ENCODE data around the gene GRAMD2B. TPM values are rescaled to one million over a fixed set of nuclear protein-coding genes. Genes with fewer than 3 reads are reported as not detected.

The GRAMD2B gene
- total and polyA plus RNA-seq, 7 donors: 26.1 to 53.8 (median 44.4) TPM

GRCh38 chr5:126446498-126447224 is 23.5 kb downstream of the GRAMD2B start:
- intact Hi-C loops (cut with DNase I): no loop called here
- peaks cover 0 to 35% (median 23%) of the 10 kb centered on the region in 4 donors for H3K4me1 ChIP-seq

GRCh38 chr5:126448720-126449119 is 25.5 kb downstream of the GRAMD2B start:
- Histone ChIP-seq H3K27ac (no peak overlapping the region), H3K36me3 (no peaks in the 10 kb centered on the region), H3K4me1 (peaks cover 0 to 40% (median 28%) of the 10 kb centered on the region in 4 donors), H3K27me3 (no peaks in the 10 kb centered on the region), H3K9me3 (no peaks in the 10 kb centered on the region), H3K4me3 (no peak overlapping the region)
- no peak for DNase-seq
- intact Hi-C loops (cut with DNase I): no loop called here
- 22 to 65% methylated on average over 8 of the region's 8 CpGs for WGBS, 2 donors
- TF ChIP-seq POLR2AphosphoS5 (IDR thresholded peaks at IDR 0.05) (no peak), CTCF (IDR thresholded peaks at IDR 0.05) (no peak), POLR2A (IDR thresholded peaks at IDR 0.05) (no peak), EP300 (IDR thresholded peaks at IDR 0.05) (no peak)

More at GRCh38 chr5:126446498-126447224, 23.5 kb downstream of the GRAMD2B start:
- DNase-seq: peak; percentile 21
- H3K27ac ChIP-seq: peak overlapping the region in 1 of 4 donors; percentile 22
- no peaks in the 10 kb centered on the region for H3K9me3 ChIP-seq
- no peak overlapping the region for H3K4me3 ChIP-seq
- no peaks in the 10 kb centered on the region for H3K36me3 ChIP-seq
- TF ChIP-seq EP300 (IDR thresholded peaks at IDR 0.05) (no peak), POLR2A (IDR thresholded peaks at IDR 0.05) (no peak), CTCF (IDR thresholded peaks at IDR 0.05) (no peak), POLR2AphosphoS5 (IDR thresholded peaks at IDR 0.05) (no peak)
- 22 to 65% methylated on average over 9 of the region's 9 CpGs for WGBS, 2 donors
- H3K27me3 ChIP-seq: no peaks in the 10 kb centered on the region

GRCh38 chr5:126449751-126450271 is 26.6 kb downstream of the GRAMD2B start:
- WGBS, 2 donors: 26 to 53% methylated on average over 8 of the region's 8 CpGs
- intact Hi-C loops (cut with DNase I): no loop called here
- no peaks in the 10 kb centered on the region for H3K9me3 ChIP-seq
- H3K36me3 ChIP-seq: no peaks in the 10 kb centered on the region
- peaks cover 0 to 45% (median 31%) of the 10 kb centered on the region in 4 donors for H3K4me1 ChIP-seq
- peak overlapping the region; percentile 12 to 62 (median 49) for H3K27ac ChIP-seq
- DNase-seq: no peak
- no peaks in the 10 kb centered on the region for H3K27me3 ChIP-seq
- peak overlapping the region in 1 of 4 donors; percentile 15 for H3K4me3 ChIP-seq
- TF ChIP-seq CTCF (IDR thresholded peaks at IDR 0.05) (no peak), POLR2AphosphoS5 (IDR thresholded peaks at IDR 0.05) (peak in 3 of 4 donors; percentile 15 to 36 (median 27)), POLR2A (IDR thresholded peaks at IDR 0.05) (no peak)

GRCh38 chr5:126450346-126450745 is 27.1 kb downstream of the GRAMD2B start:
- DNase-seq: no peak
- intact Hi-C loops (cut with DNase I): no loop called here
- Histone ChIP-seq H3K36me3 (no peaks in the 10 kb centered on the region), H3K27me3 (no peaks in the 10 kb centered on the region), H3K27ac (peak overlapping the region in 3 of 4 donors; percentile 37 to 62 (median 61)), H3K4me3 (no peak overlapping the region), H3K4me1 (peaks cover 0 to 51% (median 31%) of the 10 kb centered on the region in 4 donors), H3K9me3 (no peaks in the 10 kb centered on the region)
- 58 to 60% methylated on average over 5 of the region's 5 CpGs for WGBS, 2 donors
- no peak for TF ChIP-seq POLR2A (IDR thresholded peaks at IDR 0.05)
- TF ChIP-seq POLR2AphosphoS5 (IDR thresholded peaks at IDR 0.05): no peak
- TF ChIP-seq EP300 (IDR thresholded peaks at IDR 0.05): no peak
- TF ChIP-seq CTCF (IDR thresholded peaks at IDR 0.05): no peak
